ENCODE data around the gene TUBB4A. TPM values are rescaled to one million over a fixed set of nuclear protein-coding genes. Genes with fewer than 3 reads are reported as not detected.

The TUBB4A gene
- total RNA-seq, 2 experiments from 2014 or later: 2.5 to 3.0 TPM

DNA sequence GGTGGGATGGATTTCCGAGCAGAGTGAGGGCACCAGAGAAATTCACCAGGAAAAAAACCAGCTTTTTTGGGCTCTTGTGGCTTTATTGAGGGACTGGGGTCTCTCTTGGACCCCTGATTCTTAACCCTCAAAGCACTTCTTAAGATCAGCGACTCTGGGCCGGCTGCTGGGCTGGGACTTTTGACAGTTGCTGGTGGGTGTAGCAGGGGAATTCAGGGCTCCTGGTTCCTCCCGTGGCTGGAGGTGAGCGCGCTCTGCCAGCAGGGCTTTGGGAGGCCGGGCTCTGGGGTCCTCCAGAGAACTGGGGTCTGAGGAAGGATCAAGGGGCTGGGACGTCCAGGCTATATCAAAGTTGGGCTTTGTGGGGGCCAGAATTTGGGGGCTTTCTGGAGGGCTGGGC lies 34.7 kb downstream of the TUBB4A start:
- CTCF ChIA-PET: interaction anchor here (0.7 to 1.4 kb wide), 2 partner anchors 9 to 167 kb away, joined by 3 read pairs; no protein-coding TSS in a partner anchor
- no peaks in the 10 kb centered on the region for H3K27me3 Mint-ChIP-seq
- no peak overlapping the region for H3K27ac Mint-ChIP-seq
- no peaks in the 10 kb centered on the region for H3K4me1 Mint-ChIP-seq
- no peak for DNase-seq
- H3K36me3 Mint-ChIP-seq (ENCODE audit: low read depth): peaks cover 34% of the 10 kb centered on the region
- POLR2A ChIA-PET: interaction anchor here (2.1 kb wide), 1 partner anchor 14 kb away, joined by 17 read pairs; the partner anchor contains the start of gene DENND1C
- H3K4me3 Mint-ChIP-seq: no peak overlapping the region
- no peaks in the 10 kb centered on the region for H3K9me3 Mint-ChIP-seq

DNA sequence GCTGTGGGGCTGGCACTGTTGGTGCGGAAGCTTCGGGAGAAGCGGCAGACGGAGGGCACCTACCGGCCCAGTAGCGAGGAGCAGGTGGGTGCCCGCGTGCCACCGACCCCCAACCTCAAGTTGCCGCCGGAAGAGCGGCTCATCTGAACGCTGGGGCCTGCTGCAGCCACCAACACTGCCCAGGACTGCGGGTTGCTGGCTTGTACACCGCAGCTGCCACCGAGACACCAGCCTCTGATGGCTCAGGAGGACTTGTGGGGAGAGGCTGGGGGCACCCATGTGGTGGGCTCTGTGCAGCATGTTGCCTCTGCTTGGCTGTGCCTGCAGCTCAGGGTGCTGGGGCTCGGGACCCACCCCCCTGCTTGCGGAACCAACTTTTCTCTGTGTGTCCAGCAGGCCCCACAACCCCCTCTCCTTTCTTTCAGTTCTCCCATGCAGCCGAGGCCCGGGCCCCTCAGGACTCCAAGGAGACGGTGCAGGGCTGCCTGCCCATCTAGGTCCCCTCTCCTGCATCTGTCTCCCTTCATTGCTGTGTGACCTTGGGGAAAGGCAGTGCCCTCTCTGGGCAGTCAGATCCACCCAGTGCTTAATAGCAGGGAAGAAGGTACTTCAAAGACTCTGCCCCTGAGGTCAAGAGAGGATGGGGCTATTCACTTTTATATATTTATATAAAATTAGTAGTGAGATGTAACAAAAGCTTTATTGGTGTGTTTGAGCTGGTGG lies 35.4 kb downstream of the TUBB4A start:
- peaks cover 31% of the 10 kb centered on the region for H3K36me3 Mint-ChIP-seq (ENCODE audit: low read depth)
- ChIA-PET POLR2A (interaction anchor here (2.1 kb wide), 1 partner anchor 15 kb away, joined by 17 read pairs; the partner anchor contains the start of gene DENND1C), CTCF (interaction anchor here (1.4 kb wide), 1 partner anchor 9 kb away, joined by 3 read pairs; no protein-coding TSS in a partner anchor)

DNA sequence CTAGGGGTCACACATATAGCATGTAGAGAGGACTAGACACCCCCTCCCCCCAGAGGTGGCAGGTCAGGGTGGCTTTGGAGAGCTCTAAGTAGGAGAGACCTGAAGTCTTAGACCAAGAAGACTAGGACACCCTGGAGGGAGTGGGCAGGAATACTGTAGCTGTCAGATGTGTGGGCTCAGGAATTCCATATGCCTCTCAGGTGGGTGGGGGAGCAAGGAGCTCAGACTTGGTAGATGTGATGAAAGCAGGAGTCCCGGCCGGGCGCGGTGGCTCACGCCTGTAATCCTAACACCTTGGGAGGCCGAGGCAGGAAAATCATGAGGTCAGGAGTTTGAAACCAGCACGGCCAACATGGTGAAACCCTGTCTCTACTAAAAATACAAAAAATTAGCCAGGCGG lies 36.4 kb downstream of the TUBB4A start:
- no peak for DNase-seq
- peaks cover 25% of the 10 kb centered on the region for H3K36me3 Mint-ChIP-seq (ENCODE audit: low read depth)
- H3K9me3 Mint-ChIP-seq: no peaks in the 10 kb centered on the region
- H3K27me3 Mint-ChIP-seq: no peaks in the 10 kb centered on the region
- POLR2A ChIA-PET: interaction anchor here (1.3 kb wide), 1 partner anchor 16 kb away, joined by 5 read pairs; the partner anchor contains the start of gene DENND1C
- H3K4me1 Mint-ChIP-seq: peaks cover 3% of the 10 kb centered on the region
- CTCF ChIA-PET: no interaction called here
- no peak overlapping the region for H3K27ac Mint-ChIP-seq
- H3K4me3 Mint-ChIP-seq: no peak overlapping the region

More for the DNA sequence above, 35.4 kb downstream of the TUBB4A start:
- no peak for DNase-seq
- Mint-ChIP-seq H3K9me3 (no peaks in the 10 kb centered on the region), H3K27ac (no peak overlapping the region), H3K4me3 (no peak overlapping the region), H3K27me3 (no peaks in the 10 kb centered on the region), H3K4me1 (peaks cover 3% of the 10 kb centered on the region)

DNA sequence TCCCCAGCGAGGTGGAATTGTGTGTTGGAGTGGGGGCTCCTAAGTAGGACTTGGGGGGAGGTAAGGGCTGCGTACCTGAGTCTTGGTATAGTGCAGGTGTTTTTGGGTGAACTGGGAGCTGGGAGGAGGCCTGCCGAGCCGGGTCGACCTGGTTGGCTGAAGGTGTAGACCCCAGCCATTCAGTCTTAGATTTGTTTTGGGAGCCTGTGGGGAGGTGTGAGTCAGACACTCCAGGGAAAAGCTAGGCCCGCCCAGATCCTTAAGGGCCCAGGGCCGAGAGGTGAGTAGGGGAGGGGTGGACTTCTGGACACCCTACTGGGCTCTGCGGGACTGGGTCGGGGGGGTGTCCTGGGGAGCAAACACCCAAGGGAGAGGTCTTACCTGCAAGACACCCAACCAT lies 37.1 kb downstream of the TUBB4A start:
- H3K9me3 Mint-ChIP-seq: no peaks in the 10 kb centered on the region
- no peaks in the 10 kb centered on the region for H3K27me3 Mint-ChIP-seq
- no peak for DNase-seq
- ChIA-PET CTCF (no interaction called here), POLR2A (interaction anchor here (1.3 kb wide), 1 partner anchor 16 kb away, joined by 5 read pairs; the partner anchor contains the start of gene DENND1C)
- H3K4me3 Mint-ChIP-seq: no peak overlapping the region
- peaks cover 19% of the 10 kb centered on the region for H3K36me3 Mint-ChIP-seq (ENCODE audit: low read depth)
- H3K4me1 Mint-ChIP-seq: peaks cover 7% of the 10 kb centered on the region
- no peak overlapping the region for H3K27ac Mint-ChIP-seq

DNA sequence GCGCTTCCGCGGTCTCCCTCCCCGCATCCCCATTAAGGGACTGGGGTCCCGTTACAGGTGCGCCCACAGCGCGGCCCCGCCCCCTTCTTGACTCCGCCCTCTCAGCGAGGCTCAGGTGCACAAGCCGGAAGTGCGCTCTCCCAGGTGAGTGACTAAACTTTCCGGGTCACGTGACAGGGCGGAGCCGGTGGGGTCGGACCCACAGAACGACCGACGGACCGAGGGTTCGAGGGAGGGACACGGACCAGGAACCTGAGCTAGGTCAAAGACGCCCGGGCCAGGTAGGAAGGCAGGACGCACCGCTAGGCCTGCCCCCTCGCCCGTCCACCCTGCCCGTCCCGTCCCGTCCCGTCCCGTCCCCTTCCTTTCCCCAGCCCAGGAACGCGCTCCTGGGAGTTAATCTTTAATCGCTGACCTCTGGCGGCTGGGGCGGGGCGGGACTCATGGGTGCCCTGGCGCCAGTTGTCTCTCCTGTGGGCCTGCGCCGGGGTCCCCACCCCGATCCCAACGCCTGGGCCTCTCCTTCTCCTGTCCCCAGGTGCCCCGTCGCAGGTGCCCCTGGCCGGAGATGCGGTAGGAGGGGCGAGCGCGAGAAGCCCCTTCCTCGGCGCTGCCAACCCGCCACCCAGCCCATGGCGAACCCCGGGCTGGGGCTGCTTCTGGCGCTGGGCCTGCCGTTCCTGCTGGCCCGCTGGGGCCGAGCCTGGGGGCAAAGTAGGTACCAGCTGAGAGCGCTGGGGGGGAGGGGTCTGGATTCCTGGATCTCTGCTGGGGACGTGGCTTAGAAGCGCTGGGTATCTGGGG lies 37.8 kb downstream of the TUBB4A start, which contains the start of gene CRB3:
TSS of gene CRB3 (plus strand) at position 202 of the 804 bp plus-strand sequence. CDS start at position 633, 431 bp downstream.
- Mint-ChIP-seq H3K36me3 (ENCODE audit: low read depth) (peaks cover 15% of the 10 kb centered on the region), H3K4me1 (peaks cover 9% of the 10 kb centered on the region), H3K27me3 (no peaks in the 10 kb centered on the region), H3K4me3 (no peak within 1 kb of the TSS), H3K27ac (no peak within 1 kb of the TSS), H3K9me3 (no peaks in the 10 kb centered on the region)
- ChIA-PET POLR2A (interaction anchor here (1.3 kb wide), 1 partner anchor 17 kb away, joined by 5 read pairs; the partner anchor contains the start of gene DENND1C), CTCF (interaction anchor here (1.1 kb wide), 1 partner anchor 17 kb away, joined by 3 read pairs; the partner anchor contains the start of gene DENND1C)
- DNase-seq: peak; percentile 21

DNA sequence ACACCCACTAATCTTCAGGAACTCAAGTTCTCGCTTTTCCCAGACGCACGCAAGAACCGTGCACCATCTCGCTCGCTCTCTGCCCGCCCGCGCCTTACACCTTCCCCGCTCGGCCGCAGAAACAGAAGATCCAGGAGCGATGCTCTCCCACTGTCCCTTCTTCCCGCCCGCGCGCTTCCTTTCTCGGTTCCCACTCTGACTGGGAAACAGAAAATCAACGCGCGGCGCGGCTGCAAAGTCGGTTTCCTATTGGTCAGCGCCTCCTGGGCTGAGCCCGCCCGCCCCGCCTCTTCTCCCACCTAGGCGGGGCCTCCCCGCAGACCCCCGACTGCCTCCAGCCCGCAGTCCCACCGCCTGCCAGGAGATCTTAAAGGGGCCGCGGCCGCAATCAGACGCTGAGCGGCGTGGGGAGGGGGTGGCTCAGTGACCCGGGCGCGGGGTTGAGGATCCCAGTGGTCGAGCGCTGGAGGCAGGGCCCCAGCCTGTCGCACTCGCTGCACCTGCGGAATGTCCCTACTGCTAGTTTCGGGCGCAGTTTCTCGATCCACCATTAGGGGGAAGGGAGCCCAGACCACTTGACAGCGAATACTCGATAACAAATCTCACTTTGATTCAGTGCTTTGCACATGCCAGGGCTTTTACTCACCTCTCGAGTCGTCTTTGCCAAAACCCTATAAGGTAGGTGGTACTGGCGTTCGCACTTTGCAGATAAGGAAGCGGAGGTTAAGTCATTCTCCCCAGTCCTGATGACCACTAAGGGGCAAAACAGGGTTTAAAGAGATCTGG lies 41.8 kb downstream of the TUBB4A start:
- H3K4me1 Mint-ChIP-seq: peaks cover 19% of the 10 kb centered on the region
- H3K9me3 Mint-ChIP-seq: peaks cover 2% of the 10 kb centered on the region
- ChIA-PET CTCF (interaction anchor here (0.9 kb wide), 1 partner anchor 21 kb away, joined by 3 read pairs; the partner anchor contains the start of gene DENND1C), POLR2A (interaction anchor here (1.0 to 1.9 kb wide), 4 partner anchors 21 to 276 kb away, joined by 3 to 19 read pairs (median 4); partner anchors contain the start of gene DENND1C)
- H3K4me3 Mint-ChIP-seq: peak overlapping the region; percentile 83
- peaks cover 18% of the 10 kb centered on the region for H3K36me3 Mint-ChIP-seq (ENCODE audit: low read depth)
- DNase-seq: peak; percentile 97
- no peaks in the 10 kb centered on the region for H3K27me3 Mint-ChIP-seq
- H3K27ac Mint-ChIP-seq: peak overlapping the region; percentile 78

DNA sequence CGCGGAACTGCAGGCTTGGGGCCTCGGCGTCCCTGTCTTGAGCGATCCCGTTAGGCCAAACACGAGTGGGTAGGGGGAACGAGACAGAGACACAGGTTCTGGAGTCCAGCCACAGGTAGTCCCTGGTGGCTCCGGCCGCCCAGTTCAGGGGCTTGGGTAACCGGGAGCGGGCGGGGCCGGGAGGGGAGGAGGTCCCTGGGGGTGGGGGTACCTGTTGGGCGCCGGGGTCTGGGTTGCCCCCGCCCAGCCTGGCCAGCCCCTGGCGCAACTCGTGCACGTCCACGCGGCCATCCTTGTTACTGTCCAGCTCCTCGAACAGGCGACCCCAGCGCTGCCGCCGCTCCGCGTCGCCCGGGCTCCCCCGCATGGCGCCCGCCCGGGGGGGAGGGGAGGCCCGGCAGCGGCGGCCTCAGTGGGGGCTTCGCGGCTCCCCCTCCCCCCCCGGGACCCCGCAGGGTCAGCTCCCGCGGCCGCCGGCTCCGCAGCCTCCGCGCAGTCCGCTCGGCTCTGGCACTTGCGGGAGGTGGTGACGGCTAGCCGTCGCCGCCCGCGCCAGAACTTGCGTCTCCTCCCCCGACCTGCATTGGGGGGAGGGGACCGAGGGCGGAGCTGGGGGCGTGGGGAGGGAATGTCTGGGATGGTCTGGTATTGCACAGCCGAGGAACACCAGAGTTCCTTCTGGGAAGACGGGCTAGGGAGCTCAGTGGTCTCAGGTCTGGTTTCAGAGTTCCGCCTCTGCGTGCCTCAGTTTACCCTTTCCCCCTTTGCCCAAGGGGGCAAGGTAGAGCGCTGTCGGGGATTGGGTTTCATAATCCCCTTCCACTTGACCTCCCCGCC lies 42.6 kb downstream of the TUBB4A start, which contains the start of gene SLC25A23:
TSS of gene SLC25A23 (minus strand) at position 531 of the 837 bp plus-strand sequence. CDS start at position 367, 164 bp downstream.
- Mint-ChIP-seq H3K36me3 (ENCODE audit: low read depth) (peaks cover 26% of the 10 kb centered on the region), H3K27me3 (no peaks in the 10 kb centered on the region)
- POLR2A ChIA-PET: interaction anchor here (1.0 to 1.9 kb wide), 4 partner anchors 22 to 277 kb away, joined by 3 to 19 read pairs (median 4); partner anchors contain the start of gene DENND1C

DNA sequence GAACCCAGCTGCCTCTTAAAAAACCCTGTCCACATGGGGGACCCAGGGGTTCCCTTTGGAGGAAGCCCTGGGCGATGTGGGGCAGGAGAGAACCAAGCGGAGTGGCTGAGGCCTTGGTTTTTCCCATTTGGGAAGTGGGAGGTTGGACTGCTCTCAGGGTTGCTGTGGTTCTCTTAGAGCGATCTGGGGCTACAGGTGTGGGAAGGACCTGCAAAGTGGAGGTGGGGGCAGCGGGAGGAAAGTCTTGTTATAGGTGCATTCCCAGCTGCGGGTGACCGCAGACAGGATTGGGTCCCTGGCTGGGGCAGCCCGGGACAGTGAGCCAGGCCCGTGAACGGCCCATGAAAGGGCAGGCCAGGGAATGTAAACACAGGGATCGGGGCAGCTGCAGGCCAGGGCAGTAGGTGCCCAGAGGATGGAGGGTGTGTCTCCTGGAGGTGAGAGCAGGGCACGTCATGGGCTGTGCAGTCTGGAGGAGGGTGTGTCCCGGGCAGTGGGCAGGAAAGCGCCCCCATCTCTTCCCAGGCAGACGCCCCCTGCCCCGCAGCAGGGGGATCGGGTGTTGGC lies 43.3 kb downstream of the TUBB4A start:
- Mint-ChIP-seq H3K4me3 (peak overlapping the region; percentile 88), H3K27me3 (no peaks in the 10 kb centered on the region), H3K36me3 (ENCODE audit: low read depth) (peaks cover 33% of the 10 kb centered on the region), H3K27ac (peak overlapping the region; percentile 71), H3K9me3 (peaks cover 14% of the 10 kb centered on the region), H3K4me1 (peaks cover 19% of the 10 kb centered on the region)
- CTCF ChIA-PET: interaction anchor here (0.9 to 1.0 kb wide), 3 partner anchors 23 to 159 kb away, joined by 3 read pairs; partner anchors contain the start of gene DENND1C
- POLR2A ChIA-PET: interaction anchor here (1.1 to 1.9 kb wide), 4 partner anchors 22 to 65 kb away, joined by 4 to 19 read pairs (median 4); partner anchors contain the start of gene DENND1C
- DNase-seq: no peak

More for the DNA sequence above, 42.6 kb downstream of the TUBB4A start, which contains the start of gene SLC25A23:
- CTCF ChIA-PET: interaction anchor here (0.9 kb wide), 1 partner anchor 22 kb away, joined by 3 read pairs; the partner anchor contains the start of gene DENND1C
- peak; percentile 74 for DNase-seq
- Mint-ChIP-seq H3K27ac (peak within 1 kb of the TSS; percentile 78), H3K9me3 (peaks cover 9% of the 10 kb centered on the region), H3K4me3 (peak within 1 kb of the TSS; percentile 88), H3K4me1 (peaks cover 19% of the 10 kb centered on the region)

DNA sequence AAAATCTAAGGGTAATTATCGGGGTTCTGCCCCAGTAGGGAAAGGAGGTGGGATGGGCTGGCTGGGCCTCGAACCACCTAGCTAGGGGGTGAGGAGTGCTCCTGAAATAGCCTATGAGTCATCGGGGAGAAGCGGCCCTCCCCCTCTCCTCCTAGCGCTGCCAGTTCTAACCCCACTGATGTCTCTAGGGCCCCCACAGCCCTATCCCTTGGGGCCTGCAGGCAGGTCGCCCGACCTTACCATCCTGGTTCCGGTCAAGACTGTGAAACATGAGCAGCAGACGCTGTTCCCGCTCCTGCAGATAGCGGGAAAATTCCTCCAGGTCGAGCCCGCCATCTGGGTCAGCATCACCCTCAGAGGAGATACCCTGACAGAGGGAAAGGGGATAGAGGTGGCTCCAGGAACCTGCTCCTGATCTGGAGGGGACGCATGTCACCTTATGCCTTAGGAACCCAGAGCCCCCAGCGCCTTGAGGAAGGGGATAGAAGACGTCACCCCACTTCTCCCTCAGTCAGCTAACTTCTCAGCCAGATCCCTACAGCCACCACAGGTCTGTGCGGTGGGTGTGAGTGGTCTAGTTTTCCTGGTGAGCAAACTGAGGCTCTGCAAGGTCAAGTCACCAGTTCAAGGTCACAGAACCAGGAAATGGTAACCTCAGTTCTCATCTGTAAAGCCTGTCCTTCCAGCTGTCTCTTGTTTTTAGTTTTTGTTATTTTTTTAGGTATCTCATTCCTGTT lies 44.0 kb downstream of the TUBB4A start:
- CTCF ChIA-PET: interaction anchor here (0.9 to 1.0 kb wide), 2 partner anchors 23 to 158 kb away, joined by 3 read pairs; partner anchors contain the start of gene DENND1C
- POLR2A ChIA-PET: interaction anchor here (1.1 to 1.9 kb wide), 2 partner anchors 23 to 31 kb away, joined by 4 read pairs; partner anchors contain the start of gene DENND1C

DNA sequence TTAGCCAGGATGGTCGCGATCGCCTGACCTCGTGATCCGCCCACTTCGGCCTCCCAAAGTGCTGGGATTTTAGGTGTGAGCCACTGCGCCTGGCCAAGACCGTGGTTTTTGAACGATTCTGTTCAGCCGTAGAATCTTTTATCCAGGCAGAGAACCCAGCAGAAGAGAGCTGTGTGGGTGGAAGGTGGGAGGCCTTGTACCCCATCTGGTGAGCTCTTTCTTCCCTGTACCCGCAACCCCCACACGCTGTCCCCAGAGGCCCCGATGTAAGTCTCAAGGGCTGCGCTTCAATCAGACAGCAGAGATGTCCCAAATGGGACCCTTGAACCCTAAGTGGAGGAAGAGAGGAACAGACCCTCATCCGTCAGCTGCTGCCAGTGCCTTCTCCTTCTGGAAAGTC lies 46.2 kb downstream of the TUBB4A start:
- Mint-ChIP-seq H3K4me1 (peaks cover 16% of the 10 kb centered on the region), H3K9me3 (peaks cover 17% of the 10 kb centered on the region), H3K4me3 (no peak overlapping the region), H3K27ac (no peak overlapping the region), H3K27me3 (no peaks in the 10 kb centered on the region), H3K36me3 (ENCODE audit: low read depth) (peaks cover 49% of the 10 kb centered on the region)
- ChIA-PET CTCF (interaction anchor here (1.1 kb wide), 1 partner anchor 25 kb away, joined by 3 read pairs; the partner anchor contains the start of gene DENND1C), POLR2A (no interaction called here)
- DNase-seq: no peak

More for the DNA sequence above, 44.0 kb downstream of the TUBB4A start:
- peaks cover 17% of the 10 kb centered on the region for H3K9me3 Mint-ChIP-seq
- DNase-seq: no peak
- peaks cover 19% of the 10 kb centered on the region for H3K4me1 Mint-ChIP-seq
- peak overlapping the region; percentile 88 for H3K4me3 Mint-ChIP-seq
- peaks cover 37% of the 10 kb centered on the region for H3K36me3 Mint-ChIP-seq (ENCODE audit: low read depth)
- peak overlapping the region; percentile 71 for H3K27ac Mint-ChIP-seq
- H3K27me3 Mint-ChIP-seq: no peaks in the 10 kb centered on the region
